K562 (cell line): Measurements from ENCODE around the gene GSTA3. TPM values are rescaled to one million over a fixed set of nuclear protein-coding genes. Genes with fewer than 3 reads are reported as not detected.

Experiments used
- ATAC-seq: fragments of 200-7000 bp; cut with Tn5 transposase; 3 replicates; pipeline ENCODE4 v1.9.1; 2020; ENCODE audit warnings: moderate library complexity
- BruUV-seq: library from RNA; stranded (reverse); fragments of 400-500 nt; replicated peaks from 2 replicates; lab custom pipeline; 2021; lab: Mats Ljungman, UMichigan
- CTCF ChIA-PET: fragments of 300-600 bp; formaldehyde crosslinking; extraction: SDS; loops from one replicate; lab custom pipeline; 2021; ENCODE audit warnings: low intra/inter-chr PET ratio; lab: Yijun Ruan, JAX
- POLR2A ChIA-PET: fragments of 300-600, 350-650 bp; sonication (Branson Sonifier 250); formaldehyde crosslinking; extraction: SDS; loops from one replicate; lab custom pipeline; 2021; ENCODE audit warnings: antibody characterized with exemption, inconsistent platforms; lab: Yijun Ruan, JAX
- DNase-seq, 4 experiments: peaks; one replicate each; pipeline versions ENCODE4 v3.0.0 to v3.0.0-alpha.2; 2011 to 2018; ENCODE audit warnings: low spot score in 3 of 4, mixed read lengths in 3 of 4; ENCODE audit errors: extremely low read depth in 1 of 4
- FAIRE-seq: peaks from 2 replicates; lab custom pipeline; 2011; peaks lifted over from hg19 to GRCh38; lab: Jason Lieb, UNC
- H2AFZ ChIP-seq: 2 replicates; pipeline ENCODE4 v1.6.0; 2011; ENCODE audit warnings: low read depth, low read length, control low read depth, inconsistent platforms
- H3K27ac ChIP-seq: fragments of 200-600 bp; 3 replicates; pipeline ENCODE4 v1.8.0; 2011; ENCODE audit warnings: low read depth, mild to moderate bottlenecking, control low read depth, inconsistent platforms, low read length, moderate library complexity, mixed read lengths; ENCODE audit errors: extremely low read depth
- H3K27me3 ChIP-seq, 2 experiments: fragments of 300-600 bp in 1 of 2; 2 replicates in 1 of 2; 3 replicates in 1 of 2; pipeline versions ENCODE4 v1.6.0 to v1.8.0; 2011; ENCODE audit warnings: inconsistent platforms in 2 of 2, low read length in 2 of 2, mild to moderate bottlenecking in 1 of 2, mixed read lengths in 1 of 2, moderate library complexity in 1 of 2; ENCODE audit not compliant: control insufficient read depth in 2 of 2, insufficient read depth in 2 of 2
- H3K36me3 ChIP-seq: fragments of 300-600 bp; 3 replicates; pipeline ENCODE4 v1.8.0; 2011; ENCODE audit warnings: mild to moderate bottlenecking, low read length, inconsistent platforms; ENCODE audit not compliant: control insufficient read depth, insufficient read depth
- H3K4me1 ChIP-seq, 2 experiments: fragments of 200-600 bp in 1 of 2; replicated peaks in 1 of 2; 2 replicates in 1 of 2; 3 replicates in 1 of 2; pipeline versions ENCODE4 v1.5.1 to v1.8.0; 2011; ENCODE audit warnings: inconsistent platforms in 2 of 2, low read length in 2 of 2, mild to moderate bottlenecking in 1 of 2, mixed read lengths in 1 of 2, moderate library complexity in 1 of 2; ENCODE audit not compliant: control insufficient read depth in 2 of 2, insufficient read depth in 2 of 2
- H3K4me2 ChIP-seq: 2 replicates; pipeline ENCODE4 v1.6.1; 2011; ENCODE audit warnings: low read length, control low read depth, inconsistent platforms, mixed read lengths; ENCODE audit not compliant: insufficient read depth
- H3K4me3 ChIP-seq: fragments of 200-600 bp; sonication (generic), shearing (Covaris generic); 2 replicates; pipeline ENCODE4 v1.5.1; 2016; ENCODE audit warnings: control low read depth, inconsistent platforms
- H3K79me2 ChIP-seq: fragments of 200-600 bp; 3 replicates; pipeline ENCODE4 v1.8.0; 2011; ENCODE audit warnings: low read length, inconsistent platforms; ENCODE audit not compliant: control insufficient read depth, insufficient read depth
- H3K9ac ChIP-seq, 2 experiments: 2 replicates each; pipeline versions ENCODE4 v1.6.0 to v1.6.1; 2011; ENCODE audit warnings: low read depth in 2 of 2, low read length in 2 of 2, control low read depth in 1 of 2, inconsistent platforms in 1 of 2, mild to moderate bottlenecking in 1 of 2, mixed read lengths in 1 of 2; ENCODE audit not compliant: insufficient read depth in 1 of 2
- H3K9me1 ChIP-seq: one replicate; pipeline ENCODE4 v1.6.0; 2011; ENCODE audit warnings: inconsistent platforms, mild to moderate bottlenecking, low read length, moderate library complexity; ENCODE audit not compliant: control insufficient read depth, insufficient read depth
- H3K9me3 ChIP-seq: replicated peaks from 2 replicates; pipeline ENCODE4 v1.5.1; 2011; ENCODE audit warnings: low read depth, low read length, inconsistent platforms; ENCODE audit not compliant: control insufficient read depth, insufficient read depth
- H4K20me1 ChIP-seq: replicated peaks from 2 replicates; pipeline ENCODE4 v1.6.1; 2011; ENCODE audit warnings: low read length, inconsistent platforms, mixed read lengths; ENCODE audit not compliant: control insufficient read depth, insufficient read depth
- BRF1 ChIP-seq: IDR thresholded peaks from 3 replicates; pipeline ENCODE4 v1.6.1; 2011; ENCODE audit warnings: borderline replicate concordance, mild to moderate bottlenecking; ENCODE audit not compliant: insufficient read length; ENCODE audit errors: extremely low read depth
- CEBPB ChIP-seq: fragments of 450-650 bp; IDR thresholded peaks from 2 replicates; pipeline ENCODE4 v1.6.1; 2016; ENCODE audit warnings: missing genetic modification characterization, missing compliant biosample characterization
- CEBPG ChIP-seq, 3 experiments: fragments of 200-800 bp in 1 of 3; sonication (Bioruptor generic) in 1 of 3; sonication (generic) in 1 of 3; formaldehyde crosslinking in 1 of 3; IDR thresholded peaks in 2 of 3; conservative IDR thresholded peaks in 1 of 3; 2 replicates each; pipeline versions ENCODE4 v1.6.1 to v1.8.0; 2016 to 2022; ENCODE audit warnings: missing compliant biosample characterization in 2 of 3, missing genetic modification characterization in 2 of 3, mild to moderate bottlenecking in 1 of 3, missing genetic modification reagents in 1 of 3
- FUS ChIP-seq: fragments of 200-400 bp; formaldehyde crosslinking; optimal IDR thresholded peaks from 2 replicates; pipeline ENCODE3; 2017; ENCODE audit warnings: low read depth, low read length
- NCOA2 ChIP-seq, 2 experiments: fragments of 450-650 bp; IDR thresholded peaks; 2 replicates each; pipeline ENCODE4 v1.6.1; 2018; ENCODE audit warnings: mild to moderate bottlenecking in 2 of 2, moderate library complexity in 1 of 2; ENCODE audit not compliant: partially characterized antibody in 2 of 2
- POU5F1 ChIP-seq: fragments of 150-350 bp; IDR thresholded peaks from 2 replicates; pipeline ENCODE4 v1.6.1; 2014; ENCODE audit warnings: borderline replicate concordance, low read length, low read depth, mild to moderate bottlenecking; ENCODE audit not compliant: partially characterized antibody
- PTRF ChIP-seq: fragments of 450-650 bp; IDR thresholded peaks from 2 replicates; pipeline ENCODE4 v1.6.1; 2016; ENCODE audit warnings: mild to moderate bottlenecking, missing genetic modification characterization, missing compliant biosample characterization
- RBM17 ChIP-seq: fragments of 200-400 bp; formaldehyde crosslinking; IDR thresholded peaks from 2 replicates; pipeline ENCODE4 v1.6.1; 2017; ENCODE audit warnings: low read depth, mild to moderate bottlenecking, low read length, borderline replicate concordance
- RBM25 ChIP-seq: fragments of 200-400 bp; formaldehyde crosslinking; IDR thresholded peaks from 2 replicates; pipeline ENCODE4 v1.6.1; 2018; ENCODE audit warnings: low read length, low read depth, moderate library complexity; ENCODE audit not compliant: severe bottlenecking
- SMAD1 ChIP-seq: fragments of 150-350 bp; IDR thresholded peaks from 2 replicates; pipeline ENCODE4 v1.6.1; 2014; ENCODE audit warnings: low read length, low read depth; ENCODE audit not compliant: partially characterized antibody
- SMARCA5 ChIP-seq: fragments of 450-650 bp; IDR thresholded peaks from 2 replicates; pipeline ENCODE4 v1.6.1; 2016
- SNIP1 ChIP-seq: fragments of 450-650 bp; IDR thresholded peaks from 2 replicates; pipeline ENCODE4 v1.7.1; 2017; ENCODE audit warnings: low read depth, mild to moderate bottlenecking
- TCF3 ChIP-seq: sonication (generic); formaldehyde crosslinking; IDR thresholded peaks from 2 replicates; pipeline ENCODE4 v1.4.0; 2020; ENCODE audit warnings: mild to moderate bottlenecking, missing genetic modification reagents
- TRIM28 ChIP-seq: fragments of 450-650 bp; IDR thresholded peaks from 2 replicates; pipeline ENCODE4 v1.6.1; 2017
- ZBTB40 ChIP-seq, 2 experiments: fragments of 450-650 bp in 1 of 2; sonication (generic) in 1 of 2; formaldehyde crosslinking in 1 of 2; IDR thresholded peaks; 2 replicates each; pipeline versions ENCODE4 v1.7.1 to v1.9.0; 2016 to 2022; ENCODE audit warnings: inconsistent platforms in 1 of 2, mild to moderate bottlenecking in 1 of 2, missing genetic modification reagents in 1 of 2
- WGBS: fragments of 100-300 bp; shearing (Covaris generic); methylation state at CpG from one replicate; pipeline ENCODE4 v1.1.6; 2016; ENCODE audit warnings: low coverage, mixed read lengths; ENCODE audit not compliant: insufficient coverage; ENCODE audit errors: missing lambda C conversion rate; 5-methylcytosine and 5-hydroxymethylcytosine counted together
- in situ Hi-C: fragments of 300-500 bp; cut with MboI; formaldehyde crosslinking; loops from 4 replicates; pipeline ENCODE4 v1.15.0; 2018; ENCODE audit warnings: inconsistent platforms, mixed read lengths
- intact Hi-C: fragments of 100-400 bp; cut with micrococcal nuclease; formaldehyde crosslinking; loops from 2 replicates; pipeline ENCODE4 v1.14.2; 2022
- polyA plus RNA-seq, 8 experiments: library from polyadenylated mRNA; depleted of rRNA in 4 of 8; stranded (reverse) in 5 of 8; unstranded in 3 of 8; fragments of >200 nt; fragmentation: Nextera tagmentation in 2 of 8; fragmentation: Illumina TruSeq in 1 of 8; extraction: Ambion mirVana in 2 of 8; extraction: Trizol in 1 of 8; gene quantifications; 2 replicates each; pipeline versions ENCODE4 v1.2.1 to v1.2.3, GENCODE V29; 2011 to 2014; ENCODE audit warnings: inconsistent platforms in 1 of 8, missing spikeins in 1 of 8
- total RNA-seq, 7 experiments: library from RNA; depleted of rRNA in 6 of 7; stranded (reverse); fragments of >200 nt in 6 of 7; fragmentation: Illumina TruSeq in 2 of 7; extraction: Trizol in 2 of 7; gene quantifications; 2 replicates each; pipeline versions ENCODE4 v1.2.1 to v1.2.3, GENCODE V29; 2011 to 2021; ENCODE audit warnings: low replicate concordance in 1 of 7

The GSTA3 gene
- total and polyA plus RNA-seq, 9 of the 15 experiments (the other 6 are each of a cell fraction or from before 2014, with no cell fraction given) = not detected

- WGBS = 0% methylated on average over 1 of the region's 1 CpG
- Histone ChIP-seq H2AFZ (no peak overlapping the region), H3K27ac (no peak overlapping the region), H3K9me1 (no peaks in the 10 kb centered on the region), H3K4me2 (no peak overlapping the region), H3K79me2 (no peaks in the 10 kb centered on the region), H3K36me3 (no peaks in the 10 kb centered on the region), H3K4me1 (no peaks in the 10 kb centered on the region), H3K9ac (no peak overlapping the region), H4K20me1 (no peaks in the 10 kb centered on the region), H3K27me3 (peaks cover 4 to 6% of the 10 kb centered on the region in 2 experiments; a peak in 2 of 5 replicates), H3K4me3 (no peak overlapping the region), H3K9me3 (no peaks in the 10 kb centered on the region)
- CTCF ChIA-PET = no interaction called here
- ATAC-seq (no peak), DNase-seq (no peak), FAIRE-seq (no peak)
- no TSS peak for BruUV-seq
- POLR2A ChIA-PET = no interaction called here
- intact Hi-C loops = no loop called here
- in situ Hi-C loops = no loop called here
- TF ChIP-seq SNIP1 (no peak), SMAD1 (no peak), PTRF (tag) (no peak), POU5F1 (no peak), RBM25 (peak; percentile 56), ZBTB40 (IDR thresholded peaks at IDR 0.05) (no peak), ZBTB40 (CRISPR knock-in tag; IDR thresholded peaks at IDR 0.05) (no peak), SMARCA5 (no peak), NCOA2 (IDR thresholded peaks at IDR 0.05; ENCODE audit: partially characterized antibody in 2 of 2) (no peak), FUS (no peak), TCF3 (CRISPR knock-in tag) (no peak), TRIM28 (no peak), CEBPG (CRISPR knock-in tag; IDR thresholded peaks at IDR 0.05) (no peak), CEBPG (tag; conservative IDR thresholded peaks at IDR 0.05 in 1 of 2, IDR thresholded peaks at IDR 0.05 in 1 of 2) (peak; percentile 46 to 67), BRF1 (no peak), CEBPB (tag) (peak; percentile 67; the same call in 1 of the 2 replicates), RBM17 (no peak)
These were observed 41.3 kb downstream of the GSTA3 start for GRCh38 chr6:52868240-52868639.
